GM12875 (cell line): ENCODE measurements around the gene TFDP2.
"Not testable (repeated sequence)": the region's sequence is repeated elsewhere in the genome, so short reads cannot be mapped to it uniquely, and the experiment has no call there.

Source experiments
- H3K4me3 ChIP-seq: one replicate; pipeline ENCODE4 v1.5.1; 2011; ENCODE audit warnings: low read depth, low read length, control low read depth
- TF ChIP-seq, protein P1 (sequence below): IDR thresholded peaks from 2 replicates; pipeline ENCODE4 v1.5.1; 2011; ENCODE audit warnings: low read depth, mild to moderate bottlenecking, control low read depth, inconsistent platforms, low read length, moderate library complexity, borderline replicate concordance; ENCODE audit not compliant: insufficient read depth

The TFDP2 gene

DNA sequence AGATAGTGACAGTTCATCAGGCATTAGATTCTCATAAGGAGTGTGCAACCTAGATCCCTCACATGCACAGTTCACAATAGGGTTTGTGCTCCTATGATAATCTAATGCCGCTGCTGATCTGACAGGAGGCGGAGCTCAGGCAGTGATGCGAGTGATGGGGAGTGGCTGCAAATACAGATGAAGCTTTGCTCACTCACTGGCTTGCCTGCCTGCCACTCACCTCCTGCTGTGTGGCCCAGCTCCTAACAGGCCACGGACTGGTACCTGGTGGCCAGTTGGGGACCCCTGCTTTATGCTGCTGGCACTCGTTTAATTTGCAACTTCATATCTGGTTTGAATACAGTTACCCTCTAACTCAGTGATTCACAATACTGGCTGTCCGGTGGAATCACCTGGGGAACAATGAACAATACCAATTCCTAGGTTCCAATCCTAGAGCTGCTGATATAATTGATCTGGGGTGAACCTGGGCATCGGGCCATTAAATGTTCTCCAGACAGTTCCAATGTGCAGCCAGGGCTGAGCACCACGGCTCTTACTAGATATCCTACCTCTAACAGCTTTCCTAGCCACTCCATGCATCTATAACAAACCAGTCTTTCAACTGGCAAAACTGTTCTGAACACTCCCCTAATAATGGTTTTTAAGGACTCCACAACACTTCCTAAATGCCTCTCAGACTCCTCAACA, 141.5 kb downstream of the TFDP2 start:
- H3K4me3 ChIP-seq, result no peak overlapping the region
- TF ChIP-seq, protein P1, sequence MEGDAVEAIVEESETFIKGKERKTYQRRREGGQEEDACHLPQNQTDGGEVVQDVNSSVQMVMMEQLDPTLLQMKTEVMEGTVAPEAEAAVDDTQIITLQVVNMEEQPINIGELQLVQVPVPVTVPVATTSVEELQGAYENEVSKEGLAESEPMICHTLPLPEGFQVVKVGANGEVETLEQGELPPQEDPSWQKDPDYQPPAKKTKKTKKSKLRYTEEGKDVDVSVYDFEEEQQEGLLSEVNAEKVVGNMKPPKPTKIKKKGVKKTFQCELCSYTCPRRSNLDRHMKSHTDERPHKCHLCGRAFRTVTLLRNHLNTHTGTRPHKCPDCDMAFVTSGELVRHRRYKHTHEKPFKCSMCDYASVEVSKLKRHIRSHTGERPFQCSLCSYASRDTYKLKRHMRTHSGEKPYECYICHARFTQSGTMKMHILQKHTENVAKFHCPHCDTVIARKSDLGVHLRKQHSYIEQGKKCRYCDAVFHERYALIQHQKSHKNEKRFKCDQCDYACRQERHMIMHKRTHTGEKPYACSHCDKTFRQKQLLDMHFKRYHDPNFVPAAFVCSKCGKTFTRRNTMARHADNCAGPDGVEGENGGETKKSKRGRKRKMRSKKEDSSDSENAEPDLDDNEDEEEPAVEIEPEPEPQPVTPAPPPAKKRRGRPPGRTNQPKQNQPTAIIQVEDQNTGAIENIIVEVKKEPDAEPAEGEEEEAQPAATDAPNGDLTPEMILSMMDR, result no peak

DNA sequence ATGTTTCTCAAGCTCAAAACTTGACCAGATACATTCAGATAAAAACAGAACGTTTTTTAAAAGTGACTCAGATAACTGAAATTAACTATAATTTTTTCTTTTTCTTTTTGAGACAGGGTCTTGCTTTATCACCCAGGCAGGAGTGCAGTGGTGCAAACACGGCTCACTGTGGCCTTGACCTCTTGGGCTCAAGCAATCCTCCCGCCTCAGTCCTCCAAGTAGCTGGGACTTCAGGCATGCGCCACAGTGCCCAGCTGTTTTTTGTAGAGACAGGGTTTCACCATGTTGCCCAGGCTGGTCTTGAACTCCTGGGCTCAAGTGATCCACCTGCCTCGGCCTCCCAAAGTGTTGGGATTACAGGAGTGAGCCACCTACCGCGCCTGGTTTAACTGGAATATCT, 144.4 kb downstream of the TFDP2 start:
- H3K4me3 ChIP-seq, result not testable (repeated sequence)

DNA sequence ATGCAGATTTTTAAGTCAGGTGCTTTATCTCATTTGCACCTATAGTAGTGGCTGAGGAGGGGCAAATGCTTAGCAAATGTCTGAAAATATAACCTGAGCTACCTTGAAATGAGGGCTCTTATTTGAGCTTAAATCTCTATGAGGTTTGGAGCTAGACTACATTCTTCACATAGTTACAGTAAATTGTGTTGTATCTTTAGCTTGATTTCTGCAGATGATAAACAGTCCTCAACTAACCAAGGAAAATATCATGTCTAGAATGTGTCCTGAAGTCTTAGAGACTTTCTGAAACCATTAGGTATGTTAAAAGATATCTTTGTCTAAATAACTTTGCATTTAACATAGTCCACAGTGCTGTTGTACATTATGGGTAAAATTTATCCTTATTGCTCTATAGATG, 145.3 kb downstream of the TFDP2 start:
- H3K4me3 ChIP-seq, result no peak overlapping the region
- TF ChIP-seq, protein P1, result no peak

DNA sequence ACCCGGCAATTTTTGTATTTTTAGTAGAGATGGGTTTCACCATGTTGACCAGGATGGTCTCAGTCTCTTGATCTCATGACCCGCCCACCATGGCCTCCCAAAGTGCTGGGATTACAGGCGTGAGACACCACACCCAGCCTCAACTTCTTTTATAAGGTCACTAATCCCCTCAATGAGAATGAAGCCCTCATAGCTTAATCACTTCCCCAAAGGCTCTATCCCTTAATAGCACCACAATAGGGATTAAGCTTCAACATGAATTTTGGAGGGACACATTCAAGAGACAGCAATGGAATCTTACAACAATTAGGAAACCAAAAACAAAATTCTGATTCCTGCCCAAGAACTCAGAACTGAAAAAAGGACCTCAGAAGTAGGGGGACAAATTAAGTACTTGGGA, 146.1 kb downstream of the TFDP2 start:
- TF ChIP-seq, protein P1, result no peak

DNA sequence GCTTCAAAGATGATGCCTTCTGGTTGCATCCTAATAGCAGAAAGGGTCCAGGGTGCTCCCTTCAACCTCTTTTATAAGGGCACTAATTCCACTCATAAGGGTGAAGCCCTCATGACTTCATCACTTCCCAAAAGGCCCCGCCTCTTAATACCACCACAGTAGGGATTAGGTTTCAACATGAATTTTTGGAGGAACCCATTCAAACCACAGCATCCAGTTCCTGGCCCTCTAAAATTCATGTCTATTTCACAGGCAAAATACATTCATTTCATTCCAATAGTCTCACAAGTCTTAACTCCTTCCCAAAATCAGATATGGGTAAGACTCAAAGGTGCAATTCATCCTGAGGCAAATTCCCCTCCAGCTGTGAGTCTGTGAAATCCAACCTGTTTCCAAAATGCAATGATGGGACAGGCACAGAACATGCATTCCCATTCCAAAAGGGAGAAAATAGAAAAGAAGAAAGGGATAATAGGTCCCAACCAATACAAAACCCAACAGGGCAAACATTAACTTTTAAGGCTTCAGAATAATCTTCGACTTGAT, 148.9 kb downstream of the TFDP2 start:
- H3K4me3 ChIP-seq, result no peak overlapping the region
- TF ChIP-seq, protein P1, result no peak

More for the DNA sequence above, 146.1 kb downstream of the TFDP2 start:
- no peak overlapping the region for H3K4me3 ChIP-seq

DNA sequence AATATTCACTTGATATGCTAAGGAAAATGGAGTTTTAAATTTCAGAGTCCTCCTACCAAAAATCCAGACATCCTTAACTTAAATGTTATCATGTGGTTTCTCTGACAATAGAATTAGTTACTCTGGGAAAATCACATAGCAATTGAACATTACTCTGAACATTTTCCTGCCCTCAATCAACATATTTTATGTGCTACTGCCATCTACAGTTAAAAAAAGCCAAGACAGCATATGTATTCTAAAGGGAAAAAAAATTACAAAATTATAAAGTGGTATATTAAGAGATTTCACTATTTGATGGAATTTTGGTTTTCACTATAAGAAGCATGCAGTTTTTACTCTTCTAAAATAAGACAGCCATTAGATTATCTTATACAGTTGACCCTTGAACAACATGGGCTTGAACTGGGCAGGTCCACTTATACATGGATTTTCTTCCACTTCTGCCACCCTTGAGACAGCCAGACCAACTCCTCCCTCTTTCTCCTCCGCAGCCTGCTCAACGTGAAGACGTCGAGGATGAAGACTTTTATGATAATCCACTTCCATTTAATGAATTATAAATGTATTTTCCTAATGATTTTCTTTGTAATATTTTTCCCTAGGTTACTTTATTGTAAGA, 150.6 kb downstream of the TFDP2 start:
- no peak overlapping the region for H3K4me3 ChIP-seq
- TF ChIP-seq, protein P1, result no peak

DNA sequence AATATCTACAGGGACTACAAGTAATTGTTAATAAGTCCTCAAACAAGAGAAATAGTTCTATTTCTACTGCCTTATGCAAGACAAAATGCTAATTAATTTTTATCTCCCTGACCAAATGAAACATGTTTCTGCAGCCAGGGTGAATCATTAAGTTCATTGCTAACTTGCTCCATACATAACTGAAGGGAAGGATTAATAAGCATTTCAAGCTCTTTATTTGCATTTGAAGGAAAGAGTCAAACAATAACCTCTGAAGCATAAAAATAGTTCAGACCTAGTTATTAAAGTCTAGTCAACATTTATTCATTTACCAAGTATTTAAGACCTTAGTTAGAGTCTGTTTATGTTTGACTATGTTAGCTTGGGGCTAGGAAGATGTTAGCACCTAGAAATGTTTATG, 152.9 kb downstream of the TFDP2 start:
- TF ChIP-seq, protein P1, result no peak
- no peak overlapping the region for H3K4me3 ChIP-seq

DNA sequence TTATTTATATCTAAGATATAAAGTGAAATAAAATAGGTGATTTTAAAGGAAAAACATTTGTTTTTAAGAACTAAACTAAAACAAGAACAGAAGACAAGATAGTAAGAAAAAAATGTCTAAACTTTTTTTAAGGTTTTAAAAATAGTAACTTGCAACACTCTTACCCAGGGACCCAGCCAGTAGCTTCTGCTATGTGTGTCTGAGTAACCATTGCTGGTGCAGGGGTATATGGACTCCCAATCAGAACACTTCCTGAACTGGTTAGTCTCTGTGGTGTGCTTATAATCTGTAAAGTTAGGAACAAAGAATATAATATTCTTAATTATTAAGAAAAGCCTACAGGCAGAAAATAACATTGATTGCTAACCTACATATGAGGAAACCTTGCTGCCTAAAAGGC, 154.5 kb downstream of the TFDP2 start:
- H3K4me3 ChIP-seq, result no peak overlapping the region
- TF ChIP-seq, protein P1, result no peak
